HG02981 (cell line): ENCODE results near the gene TXNDC11.

Source experiments
- ATAC-seq: cut with Tn5 transposase; IDR thresholded peaks from one replicate; pipeline ENCODE4 v1.9.1; 2021; ENCODE audit warnings: mild to moderate bottlenecking, moderate library complexity; ENCODE audit not compliant: unreplicated experiment

TXNDC11 gene

DNA sequence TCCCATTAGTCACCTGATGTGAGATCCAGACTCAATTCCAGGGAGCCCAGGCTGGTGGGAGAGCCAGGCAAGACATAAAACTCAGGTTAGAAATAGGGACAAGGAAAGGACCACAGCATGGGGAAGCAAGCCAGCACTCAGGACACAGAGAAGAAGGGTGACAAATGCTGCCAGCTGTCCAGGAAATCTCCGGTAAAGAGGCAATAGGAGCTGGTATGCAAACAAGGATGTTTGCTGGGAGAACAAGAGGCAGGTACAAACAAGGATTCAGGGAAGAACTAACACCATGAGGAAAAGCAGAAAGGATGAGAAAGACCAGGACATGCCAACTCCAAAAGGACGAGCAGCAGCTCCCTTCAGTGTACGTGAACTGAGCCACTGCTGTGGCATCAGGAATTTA, 10.2 kb upstream of the TXNDC11 start:
- ATAC-seq: no peak

- ATAC-seq: no peak
Measured at GRCh38 chr16:11750056-11750455, 7.4 kb upstream of the TXNDC11 start.

DNA sequence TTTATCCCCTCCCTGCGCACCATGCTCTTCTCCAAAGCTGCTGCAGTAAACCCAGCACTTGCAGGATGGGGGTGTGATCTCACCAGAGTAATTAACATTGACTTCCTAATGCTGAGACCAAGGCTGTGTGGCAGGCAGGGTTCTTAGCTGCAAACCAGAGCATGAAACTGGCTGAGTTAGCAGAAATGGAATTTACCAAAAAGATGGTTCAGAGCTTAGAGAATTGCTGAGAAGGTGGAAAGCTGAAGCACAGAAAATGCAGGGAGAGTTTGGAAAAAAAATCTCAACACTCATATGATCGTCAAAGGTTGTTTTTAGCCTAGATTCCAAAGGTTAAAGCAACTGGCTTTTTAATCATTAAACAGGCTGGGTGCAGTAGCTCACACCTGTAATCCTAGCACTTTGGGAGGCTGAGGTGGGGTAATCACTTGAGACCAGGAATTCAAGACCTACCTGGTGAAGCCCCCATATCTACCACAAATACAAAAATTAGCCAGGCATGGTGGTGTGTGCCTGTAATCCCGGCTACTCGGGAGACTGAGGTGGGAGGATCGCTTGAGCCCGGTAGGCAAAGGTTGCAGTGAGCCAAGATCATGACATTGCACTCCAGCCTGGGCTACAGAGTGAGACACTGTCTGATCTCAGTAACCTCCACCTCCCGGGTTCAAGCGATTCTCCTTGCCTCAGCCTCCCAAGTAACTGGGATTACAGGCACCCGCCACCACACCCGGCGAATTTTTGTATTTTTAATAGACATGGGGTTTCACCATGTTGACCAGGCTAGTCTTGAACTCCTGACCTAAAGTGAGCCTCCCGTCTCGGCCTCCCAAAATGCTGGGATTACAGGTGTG, 6.0 kb upstream of the TXNDC11 start:
- no peak for ATAC-seq

GRCh38 chr16:11747949-11748403, 5.3 kb upstream of the TXNDC11 start:
- ATAC-seq: no peak

- no peak for ATAC-seq
Measured at GRCh38 chr16:11744075-11744470, 1.4 kb upstream of the TXNDC11 start.

DNA sequence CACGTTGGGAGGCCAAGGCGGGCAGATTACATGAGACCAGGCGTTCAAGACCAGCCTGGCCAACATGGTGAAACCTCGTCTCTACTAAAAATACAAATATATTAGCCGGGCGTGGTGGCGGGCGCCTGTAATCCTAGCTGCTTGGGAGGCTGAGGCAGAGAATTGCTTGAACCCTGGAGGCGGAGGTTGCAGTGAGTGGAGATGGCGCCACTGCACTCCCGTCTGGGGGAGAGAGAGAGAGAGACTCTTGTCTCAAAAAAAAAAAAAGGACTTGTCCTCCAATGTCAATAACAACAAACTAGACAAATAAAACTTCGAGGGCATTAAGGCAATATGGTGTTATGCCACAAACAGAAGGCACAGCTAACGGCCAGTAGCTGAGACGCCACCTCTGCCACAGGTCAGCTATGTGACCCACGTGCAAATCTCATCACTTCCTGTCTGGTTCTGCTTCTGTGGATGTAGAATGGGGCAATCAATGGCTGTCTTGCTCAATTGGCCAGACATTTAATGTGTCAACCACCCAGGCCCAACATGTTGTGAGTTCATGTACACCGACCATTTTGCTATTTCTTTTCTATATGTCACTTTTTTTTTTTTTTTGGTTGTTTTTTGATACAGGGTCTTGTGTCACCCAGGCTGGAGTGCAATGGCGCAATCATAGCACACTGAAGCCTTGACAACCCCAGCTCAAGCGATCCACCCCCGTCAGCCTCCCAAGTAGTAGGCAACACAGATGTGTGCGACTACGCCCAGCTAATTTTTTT, 834 bp upstream of the TXNDC11 start:
- ATAC-seq: no peak

GRCh38 chr16:11742093-11742535, 543 bp downstream of the TXNDC11 start:
- ATAC-seq: peak; percentile 27

GRCh38 chr16:11740567-11740966, 2.1 kb downstream of the TXNDC11 start:
- ATAC-seq: no peak

DNA sequence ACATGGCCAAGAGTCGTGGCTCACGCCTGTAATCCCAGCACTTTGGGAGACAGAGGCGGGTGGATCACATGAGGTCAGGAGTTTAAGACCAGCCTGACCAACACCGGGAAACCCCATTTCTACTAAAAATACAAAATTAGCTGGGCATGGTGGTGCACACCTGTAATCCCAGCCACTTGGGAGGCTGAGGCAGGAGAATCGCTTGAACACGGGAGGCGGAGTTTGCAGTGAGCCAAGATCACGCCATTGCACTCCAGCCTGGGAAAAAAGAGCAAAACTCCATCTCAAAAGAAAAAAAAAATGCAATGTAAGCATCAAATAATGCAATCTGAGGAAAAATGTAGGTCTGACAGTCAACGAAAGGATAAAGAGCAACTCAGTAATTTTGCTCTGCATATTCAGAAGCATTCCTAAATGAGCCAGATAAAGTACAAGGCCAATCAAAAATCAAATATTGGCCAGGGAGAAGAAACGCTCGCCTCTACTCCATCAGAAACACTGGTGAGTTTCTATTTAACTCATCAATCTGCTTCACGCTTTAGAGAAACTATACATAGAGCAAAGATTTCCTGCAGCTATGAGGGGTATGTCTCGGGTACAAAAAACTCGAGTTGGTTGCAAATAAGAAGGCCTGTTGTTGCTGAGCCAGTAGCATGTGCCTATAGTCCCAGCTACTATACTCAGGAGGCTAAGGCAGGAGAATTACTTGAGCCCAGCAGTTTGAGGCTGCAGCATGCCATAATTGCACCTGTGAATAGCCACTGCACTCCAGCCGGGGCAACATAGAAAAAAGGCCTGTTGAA, 3.7 kb downstream of the TXNDC11 start:
- no peak for ATAC-seq

DNA sequence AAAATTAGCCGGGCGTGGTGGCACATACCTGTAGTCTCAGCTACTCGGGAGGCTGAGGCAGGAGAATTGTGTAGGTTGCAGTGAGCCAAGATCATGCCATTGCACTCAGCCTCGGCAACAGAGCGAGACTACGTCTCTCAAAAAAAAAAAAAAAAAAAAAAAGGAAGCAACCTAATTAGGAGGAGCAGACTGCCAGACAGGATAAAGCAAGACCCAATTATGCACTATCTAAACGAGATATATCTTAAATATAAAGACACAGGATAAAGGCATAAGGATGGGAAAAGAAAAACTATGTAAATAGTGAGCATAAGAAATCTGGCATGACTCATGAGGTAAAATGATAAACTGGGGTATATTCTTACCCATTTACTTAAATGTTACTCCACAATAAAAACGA, 4.9 kb downstream of the TXNDC11 start:
- no peak for ATAC-seq

DNA sequence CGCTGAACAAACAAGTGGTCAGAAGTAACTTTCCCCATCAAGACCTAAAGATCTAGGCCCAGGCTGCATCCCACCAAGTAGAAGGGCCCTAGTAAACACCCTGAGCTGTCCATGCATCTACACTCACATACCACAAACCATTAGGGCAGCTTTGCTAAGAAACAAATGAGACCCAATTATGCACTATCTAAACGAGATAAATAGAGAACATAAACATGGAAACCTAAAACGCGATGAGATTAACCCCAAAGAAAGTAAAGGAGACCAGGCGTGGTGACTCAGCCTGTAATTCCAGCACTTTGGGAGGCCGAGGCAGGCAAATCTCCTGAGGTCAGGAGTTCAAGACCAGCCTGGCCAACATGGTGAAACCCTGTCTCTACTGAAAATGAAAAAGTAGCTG, 5.8 kb downstream of the TXNDC11 start:
- ATAC-seq: no peak

DNA sequence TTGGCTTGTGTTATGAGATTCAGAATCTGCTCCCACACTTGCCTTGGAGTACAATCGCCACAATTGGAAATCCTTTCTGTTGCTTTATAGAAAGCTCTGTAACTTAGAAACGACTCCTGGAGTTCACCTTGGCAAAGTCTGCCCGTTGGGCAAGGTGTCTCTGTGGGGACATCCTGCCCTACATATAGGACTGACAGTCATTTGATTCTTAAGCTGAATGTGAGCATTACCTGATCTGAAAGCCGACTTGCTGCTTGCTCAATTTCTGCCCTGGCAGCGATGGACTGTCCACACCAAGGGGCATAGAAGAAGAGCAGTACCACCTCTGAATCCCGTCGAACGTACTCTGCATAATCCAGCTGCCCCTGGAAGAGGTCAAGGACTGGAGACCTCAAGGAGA, 6.9 kb downstream of the TXNDC11 start:
- no peak for ATAC-seq

DNA sequence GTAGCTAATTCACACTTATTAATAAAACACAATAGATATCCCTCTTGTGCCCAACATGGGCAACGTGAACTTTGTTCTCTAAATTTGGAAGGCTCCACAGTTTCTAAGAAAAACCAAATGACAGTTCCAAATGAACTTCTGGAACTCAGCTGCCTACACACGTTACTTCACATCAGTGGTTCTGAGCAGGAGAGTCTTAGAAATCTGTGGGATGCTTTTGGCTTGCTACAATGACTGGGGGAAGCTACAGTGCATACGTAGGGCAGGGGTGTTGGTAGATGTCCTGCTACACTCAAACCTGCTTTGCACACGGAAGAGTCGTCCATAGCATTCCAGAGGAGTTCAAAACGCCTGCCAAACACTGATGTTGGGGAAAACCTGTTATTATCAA, 8.0 kb downstream of the TXNDC11 start:
- ATAC-seq: no peak

DNA sequence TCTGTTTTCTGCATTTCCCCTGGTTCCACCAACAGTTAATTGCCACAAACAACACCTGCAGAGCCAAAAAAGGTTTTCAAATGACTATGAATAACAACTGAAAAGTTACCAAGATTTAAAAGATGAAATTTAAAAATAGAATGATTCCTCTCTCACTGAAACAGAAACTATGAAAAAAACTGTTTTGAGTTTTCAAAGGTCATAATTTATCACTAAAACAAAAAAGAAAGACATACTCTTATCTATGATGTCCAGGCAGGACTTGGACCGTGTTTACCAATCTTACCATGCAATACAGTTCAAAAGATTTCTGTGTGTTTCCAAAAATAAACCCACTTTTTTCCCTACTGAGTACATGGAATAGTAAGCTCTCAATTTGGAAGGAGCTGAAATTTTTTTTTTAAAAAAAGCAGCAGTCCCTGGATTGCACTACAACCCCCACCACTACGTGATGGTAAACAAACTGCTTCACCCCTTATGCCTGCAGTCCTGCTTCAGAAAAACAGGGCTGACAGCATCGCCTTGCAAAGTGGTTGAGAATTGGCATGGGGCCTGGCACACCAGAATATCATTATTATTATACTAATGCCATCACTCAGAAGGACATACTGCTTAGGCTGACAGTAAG, 8.5 kb downstream of the TXNDC11 start:
- ATAC-seq: no peak

- no peak for ATAC-seq
Measured at GRCh38 chr16:11731222-11731621, 11.4 kb downstream of the TXNDC11 start.

DNA sequence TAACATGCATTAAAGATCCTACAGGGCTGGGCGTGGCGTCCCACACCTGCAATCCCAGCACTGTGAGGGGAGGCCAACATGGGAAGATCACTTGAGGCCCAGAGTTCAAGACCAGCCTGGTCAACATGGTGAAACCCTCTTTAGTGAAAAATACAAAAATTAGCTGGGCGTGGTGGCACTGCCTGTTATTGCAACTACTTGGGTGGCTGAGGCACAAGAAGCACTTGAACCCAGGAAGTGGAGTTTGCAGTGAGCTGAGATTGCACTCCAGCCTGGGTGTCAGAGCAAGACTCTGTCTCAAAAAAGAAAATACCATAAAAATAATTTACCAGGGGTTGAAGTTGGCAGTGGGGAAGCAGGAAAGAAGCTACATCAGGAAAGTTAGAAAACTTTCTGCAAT, 12.9 kb downstream of the TXNDC11 start:
- ATAC-seq: no peak

- no peak for ATAC-seq
Measured at GRCh38 chr16:11727796-11728543, 14.7 kb downstream of the TXNDC11 start.

DNA sequence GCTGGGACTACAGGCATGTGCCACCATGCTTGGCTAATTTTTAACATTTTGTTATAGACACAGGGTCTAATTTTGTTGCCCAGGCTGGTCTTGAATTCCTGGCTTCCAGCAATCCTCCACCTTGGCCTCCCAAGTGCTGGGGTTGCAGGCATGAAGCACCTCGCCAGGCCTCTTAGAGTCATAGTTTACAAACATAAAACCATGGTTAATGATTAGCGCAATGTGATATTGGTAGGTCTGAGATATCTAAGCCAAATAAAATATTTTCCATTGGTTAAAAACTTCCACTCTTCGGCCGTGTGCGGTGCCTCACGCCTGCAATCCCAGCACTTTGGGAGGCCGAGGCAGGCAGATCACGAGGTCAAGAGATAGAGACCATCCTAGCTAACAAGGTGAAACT, 16.6 kb downstream of the TXNDC11 start:
- no peak for ATAC-seq

DNA sequence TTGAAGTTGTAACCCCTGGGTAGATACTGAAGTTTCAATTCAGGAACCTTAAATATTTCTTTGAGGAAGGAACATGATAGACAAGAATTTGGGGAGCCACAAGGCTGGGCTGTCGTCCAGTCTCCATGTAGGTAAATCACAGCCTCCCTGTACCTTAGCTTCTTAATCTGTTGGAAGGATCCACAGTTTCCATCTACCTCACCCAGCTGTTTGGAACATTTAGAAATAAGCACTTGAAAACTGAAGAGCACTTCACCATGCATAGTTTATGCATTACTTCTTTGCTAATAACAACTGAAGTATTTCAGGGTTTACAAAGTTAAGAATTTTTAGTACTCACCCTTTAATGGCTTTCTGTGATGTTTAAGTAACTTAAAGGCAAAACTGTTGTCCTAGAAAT, 17.2 kb downstream of the TXNDC11 start:
- no peak for ATAC-seq

DNA sequence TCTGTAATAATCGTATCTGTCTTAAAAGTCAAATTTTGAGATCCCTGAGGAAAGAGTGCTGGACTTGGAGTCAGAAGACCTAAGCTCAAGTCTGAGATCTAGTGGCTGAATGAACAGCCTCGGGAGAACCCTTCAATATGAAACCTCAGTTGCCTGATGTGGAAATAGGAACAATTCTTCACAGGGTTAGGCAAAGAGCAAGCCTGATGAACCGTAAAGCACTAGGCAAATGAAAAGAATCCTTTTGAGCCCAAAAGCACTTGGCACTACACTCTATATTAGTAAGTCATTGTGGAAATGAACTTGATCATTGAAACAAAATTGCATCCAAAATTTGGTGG, 20.2 kb downstream of the TXNDC11 start:
- ATAC-seq: no peak
